Anterior cingulate cortex (tissue), 58 donors: ENCODE data around the gene CYB5RL.

Source experiments
- DNase-seq, 58 donors: peaks; one replicate each; lab custom pipeline; 2025; lab: John Stamatoyannopoulos, UW

CYB5RL gene

GRCh38 chr1:54163051-54163450 is 36.8 kb downstream of the CYB5RL start:
- DNase-seq, result no peak

GRCh38 chr1:54161495-54162168 is 38.2 kb downstream of the CYB5RL start:
- no peak for DNase-seq

- no peak for DNase-seq
These were observed 39.5 kb downstream of the CYB5RL start for GRCh38 chr1:54160351-54160750.

GRCh38 chr1:54159733-54160316 is 40.0 kb downstream of the CYB5RL start:
- no peak for DNase-seq

GRCh38 chr1:54158071-54158470 is 41.8 kb downstream of the CYB5RL start:
- DNase-seq, result no peak

- no peak for DNase-seq
These were observed 42.4 kb downstream of the CYB5RL start for GRCh38 chr1:54157401-54157800.

- no peak for DNase-seq
These were observed 42.8 kb downstream of the CYB5RL start for GRCh38 chr1:54156986-54157385.

GRCh38 chr1:54156201-54156600 is 43.6 kb downstream of the CYB5RL start:
- DNase-seq, result no peak

GRCh38 chr1:54153535-54154439 is 46.0 kb downstream of the CYB5RL start:
- DNase-seq, result peak in 3 of 58 donors; percentile 9 to 14 (median 11)

GRCh38 chr1:54152696-54153095 is 47.1 kb downstream of the CYB5RL start, which contains the start of gene CDCP2:
Gene CDCP2, minus strand, starts transcription at chr1:54153000. Its CDS starts 78 bp downstream, at chr1:54152922.
- no peak for DNase-seq

GRCh38 chr1:54151013-54151412 is 48.8 kb downstream of the CYB5RL start:
- no peak for DNase-seq
